ENCODE results near the gene ADAM17.

ADAM17 gene

GRCh38 chr2:9467687-9468086 lies 87.9 kb downstream of the ADAM17 start:
- DNase-seq (ENCODE audit: low spot score): no peak
- TF ChIP-seq, protein P1, sequence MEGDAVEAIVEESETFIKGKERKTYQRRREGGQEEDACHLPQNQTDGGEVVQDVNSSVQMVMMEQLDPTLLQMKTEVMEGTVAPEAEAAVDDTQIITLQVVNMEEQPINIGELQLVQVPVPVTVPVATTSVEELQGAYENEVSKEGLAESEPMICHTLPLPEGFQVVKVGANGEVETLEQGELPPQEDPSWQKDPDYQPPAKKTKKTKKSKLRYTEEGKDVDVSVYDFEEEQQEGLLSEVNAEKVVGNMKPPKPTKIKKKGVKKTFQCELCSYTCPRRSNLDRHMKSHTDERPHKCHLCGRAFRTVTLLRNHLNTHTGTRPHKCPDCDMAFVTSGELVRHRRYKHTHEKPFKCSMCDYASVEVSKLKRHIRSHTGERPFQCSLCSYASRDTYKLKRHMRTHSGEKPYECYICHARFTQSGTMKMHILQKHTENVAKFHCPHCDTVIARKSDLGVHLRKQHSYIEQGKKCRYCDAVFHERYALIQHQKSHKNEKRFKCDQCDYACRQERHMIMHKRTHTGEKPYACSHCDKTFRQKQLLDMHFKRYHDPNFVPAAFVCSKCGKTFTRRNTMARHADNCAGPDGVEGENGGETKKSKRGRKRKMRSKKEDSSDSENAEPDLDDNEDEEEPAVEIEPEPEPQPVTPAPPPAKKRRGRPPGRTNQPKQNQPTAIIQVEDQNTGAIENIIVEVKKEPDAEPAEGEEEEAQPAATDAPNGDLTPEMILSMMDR (IDR thresholded peaks at IDR 0.05; ENCODE audit: extremely low read depth, missing control alignments): no peak

- DNase-seq (ENCODE audit: low spot score): no peak
- TF ChIP-seq, protein P1 (IDR thresholded peaks at IDR 0.05; ENCODE audit: extremely low read depth, missing control alignments): no peak
These were observed 89.4 kb downstream of the ADAM17 start for GRCh38 chr2:9466147-9466683.

DNA sequence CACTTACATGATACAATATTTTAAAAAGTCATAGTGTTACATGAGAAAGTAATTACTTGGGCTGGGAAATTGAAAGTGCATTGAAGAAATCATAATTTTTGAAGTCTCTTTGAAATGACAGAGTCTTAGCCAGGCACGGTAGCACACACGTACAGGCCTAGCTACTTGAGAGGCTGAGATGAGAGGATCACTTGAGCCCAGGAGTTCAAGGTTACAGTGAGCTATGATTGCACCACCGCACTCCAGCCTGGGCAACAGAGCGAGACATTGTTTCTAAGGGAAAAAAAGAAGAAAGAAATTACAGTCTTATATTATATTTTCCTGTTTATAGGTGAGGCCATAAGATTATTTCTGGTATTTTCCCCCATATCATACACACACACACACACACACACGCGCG lies 90.5 kb downstream of the ADAM17 start:
- DNase-seq (ENCODE audit: low spot score): no peak
- TF ChIP-seq, protein P1 (IDR thresholded peaks at IDR 0.05; ENCODE audit: extremely low read depth, missing control alignments): no peak

- TF ChIP-seq, protein P1 (IDR thresholded peaks at IDR 0.05; ENCODE audit: extremely low read depth, missing control alignments): no peak
- DNase-seq (ENCODE audit: low spot score): no peak
These were observed 92.0 kb downstream of the ADAM17 start for GRCh38 chr2:9463698-9464034.

GRCh38 chr2:9462886-9463697 lies 92.5 kb downstream of the ADAM17 start:
- DNase-seq (ENCODE audit: low spot score): no peak
- TF ChIP-seq, protein P1 (IDR thresholded peaks at IDR 0.05; ENCODE audit: extremely low read depth, missing control alignments): no peak

DNA sequence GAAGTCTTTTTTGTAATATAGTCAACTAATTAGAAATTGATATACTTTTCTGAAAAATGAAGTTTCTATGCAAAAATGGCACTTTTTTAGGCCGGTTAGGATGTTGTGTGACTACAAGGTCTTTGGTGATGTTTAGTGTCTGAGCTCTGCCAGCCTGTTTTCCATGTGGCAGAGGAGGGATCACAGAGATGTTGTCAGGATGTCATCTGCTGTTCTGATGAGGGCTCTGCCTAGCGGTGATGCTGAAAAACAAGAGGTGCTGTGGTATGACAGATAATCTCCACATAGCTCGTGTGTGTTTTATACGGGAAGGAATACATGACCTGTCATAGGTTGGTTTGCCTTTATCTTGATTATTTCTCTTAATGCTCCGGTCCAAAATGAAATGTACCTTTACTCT lies 93.3 kb downstream of the ADAM17 start:
- TF ChIP-seq, protein P1 (IDR thresholded peaks at IDR 0.05; ENCODE audit: extremely low read depth, missing control alignments): no peak
- DNase-seq (ENCODE audit: low spot score): no peak

DNA sequence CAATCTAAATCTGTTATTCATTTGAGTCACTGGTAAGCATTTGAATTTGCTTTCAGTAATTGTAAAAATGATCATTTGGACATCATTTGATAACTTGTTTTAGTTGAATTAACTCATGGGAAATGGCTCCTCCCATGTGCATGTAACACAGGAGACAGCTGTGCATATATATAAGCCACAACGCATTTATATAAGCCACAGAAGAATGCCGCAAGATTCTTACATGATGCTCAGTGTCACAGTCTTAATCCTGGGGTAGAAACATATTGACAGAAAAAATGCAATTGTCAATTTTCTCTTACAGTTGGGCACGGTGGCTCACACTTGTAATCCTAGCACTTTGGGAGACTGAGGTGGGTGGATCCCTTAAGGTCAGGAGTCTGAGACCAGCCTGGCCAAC lies 94.6 kb downstream of the ADAM17 start:
- no peak for DNase-seq (ENCODE audit: low spot score)
- TF ChIP-seq, protein P1 (IDR thresholded peaks at IDR 0.05; ENCODE audit: extremely low read depth, missing control alignments): no peak

Data from GM20000 (cell line).